ENCODE measurements around the gene TINAGL1. TPM values are rescaled to one million over a fixed set of nuclear protein-coding genes. Genes with fewer than 3 reads are reported as not detected.

The TINAGL1 gene
- total RNA-seq, 2 experiments from 2014 or later = not detected

- DNase-seq = no peak
- H3K27ac Mint-ChIP-seq = no peak overlapping the region
- H3K27me3 Mint-ChIP-seq (ENCODE audit: low read depth) = peaks cover 14% of the 10 kb centered on the region
- H3K9me3 Mint-ChIP-seq = no peaks in the 10 kb centered on the region
- CTCF ChIA-PET = interaction anchor here (0.6 to 3.8 kb wide), 15 partner anchors 8 to 382 kb away, joined by 3 to 28 read pairs (median 4); partner anchors contain the start of gene FABP3
- H3K4me3 Mint-ChIP-seq = no peak overlapping the region
- intact Hi-C loops (cut with micrococcal nuclease) = loop anchor here (1.0 to 10.0 kb wide), 5 partner anchors 85 to 748 kb away; no protein-coding TSS in a partner anchor
- H3K36me3 Mint-ChIP-seq (ENCODE audit: low read depth) = no peaks in the 10 kb centered on the region
- H3K4me1 Mint-ChIP-seq (ENCODE audit: low read depth) = peaks cover 9% of the 10 kb centered on the region
Measured at GRCh38 chr1:31549809-31550620, 26.3 kb upstream of the TINAGL1 start.

GRCh38 chr1:31551208-31551607 is 25.1 kb upstream of the TINAGL1 start:
- H3K4me3 Mint-ChIP-seq = no peak overlapping the region
- H3K27ac Mint-ChIP-seq = no peak overlapping the region
- no peak for DNase-seq
- H3K4me1 Mint-ChIP-seq (ENCODE audit: low read depth) = peaks cover 9% of the 10 kb centered on the region
- H3K36me3 Mint-ChIP-seq (ENCODE audit: low read depth) = no peaks in the 10 kb centered on the region
- CTCF ChIA-PET = interaction anchor here (0.7 to 3.8 kb wide), 2 partner anchors 15 to 264 kb away, joined by 3 to 28 read pairs; no protein-coding TSS in a partner anchor
- no peaks in the 10 kb centered on the region for H3K9me3 Mint-ChIP-seq
- intact Hi-C loops (cut with micrococcal nuclease) = no loop called here
- H3K27me3 Mint-ChIP-seq (ENCODE audit: low read depth) = peaks cover 14% of the 10 kb centered on the region

- Mint-ChIP-seq H3K27ac (no peak overlapping the region), H3K4me1 (ENCODE audit: low read depth) (peaks cover 9% of the 10 kb centered on the region), H3K4me3 (no peak overlapping the region), H3K27me3 (ENCODE audit: low read depth) (peaks cover 14% of the 10 kb centered on the region), H3K9me3 (no peaks in the 10 kb centered on the region), H3K36me3 (ENCODE audit: low read depth) (no peaks in the 10 kb centered on the region)
- CTCF ChIA-PET = interaction anchor here (0.6 to 0.9 kb wide), 2 partner anchors 131 to 150 kb away, joined by 3 to 4 read pairs; no protein-coding TSS in a partner anchor
- intact Hi-C loops (cut with micrococcal nuclease) = no loop called here
- no peak for DNase-seq
Measured at GRCh38 chr1:31552489-31552888, 23.8 kb upstream of the TINAGL1 start.

- H3K27ac Mint-ChIP-seq = no peak overlapping the region
- CTCF ChIA-PET = interaction anchor here (0.7 kb wide), 1 partner anchor 76 kb away, joined by 3 read pairs; no protein-coding TSS in a partner anchor
- intact Hi-C loops (cut with micrococcal nuclease) = no loop called here
- no peak overlapping the region for H3K4me3 Mint-ChIP-seq
- H3K27me3 Mint-ChIP-seq (ENCODE audit: low read depth) = peaks cover 19% of the 10 kb centered on the region
- no peak for DNase-seq
- no peaks in the 10 kb centered on the region for H3K36me3 Mint-ChIP-seq (ENCODE audit: low read depth)
- no peaks in the 10 kb centered on the region for H3K4me1 Mint-ChIP-seq (ENCODE audit: low read depth)
- H3K9me3 Mint-ChIP-seq = peaks cover 2% of the 10 kb centered on the region
Measured at GRCh38 chr1:31556481-31557006, 19.8 kb upstream of the TINAGL1 start.

GRCh38 chr1:31559715-31560114 is 16.6 kb upstream of the TINAGL1 start:
- Mint-ChIP-seq H3K4me3 (no peak overlapping the region), H3K9me3 (peaks cover 2% of the 10 kb centered on the region), H3K27me3 (ENCODE audit: low read depth) (peaks cover 23% of the 10 kb centered on the region), H3K4me1 (ENCODE audit: low read depth) (no peaks in the 10 kb centered on the region), H3K27ac (no peak overlapping the region), H3K36me3 (ENCODE audit: low read depth) (no peaks in the 10 kb centered on the region)
- DNase-seq = no peak
- intact Hi-C loops (cut with micrococcal nuclease) = no loop called here
- CTCF ChIA-PET = no interaction called here

- H3K36me3 Mint-ChIP-seq (ENCODE audit: low read depth) = no peaks in the 10 kb centered on the region
- H3K27ac Mint-ChIP-seq = no peak overlapping the region
- intact Hi-C loops (cut with micrococcal nuclease) = no loop called here
- CTCF ChIA-PET = no interaction called here
- no peaks in the 10 kb centered on the region for H3K4me1 Mint-ChIP-seq (ENCODE audit: low read depth)
- no peak overlapping the region for H3K4me3 Mint-ChIP-seq
- H3K9me3 Mint-ChIP-seq = peaks cover 2% of the 10 kb centered on the region
- no peak for DNase-seq
- H3K27me3 Mint-ChIP-seq (ENCODE audit: low read depth) = peaks cover 23% of the 10 kb centered on the region
Measured at GRCh38 chr1:31560394-31560793, 15.9 kb upstream of the TINAGL1 start.

GRCh38 chr1:31562707-31563360 is 13.5 kb upstream of the TINAGL1 start:
- H3K27me3 Mint-ChIP-seq (ENCODE audit: low read depth) = peaks cover 23% of the 10 kb centered on the region
- CTCF ChIA-PET = interaction anchor here (0.6 to 2.3 kb wide), 6 partner anchors 16 to 228 kb away, joined by 3 to 13 read pairs (median 5); partner anchors contain the start of gene HCRTR1
- H3K27ac Mint-ChIP-seq = no peak overlapping the region
- DNase-seq = no peak
- intact Hi-C loops (cut with micrococcal nuclease) = no loop called here
- H3K9me3 Mint-ChIP-seq = peaks cover 2% of the 10 kb centered on the region
- no peaks in the 10 kb centered on the region for H3K4me1 Mint-ChIP-seq (ENCODE audit: low read depth)
- no peaks in the 10 kb centered on the region for H3K36me3 Mint-ChIP-seq (ENCODE audit: low read depth)
- H3K4me3 Mint-ChIP-seq = no peak overlapping the region

- Mint-ChIP-seq H3K9me3 (peaks cover 2% of the 10 kb centered on the region), H3K27me3 (ENCODE audit: low read depth) (peaks cover 14% of the 10 kb centered on the region), H3K4me1 (ENCODE audit: low read depth) (no peaks in the 10 kb centered on the region), H3K27ac (no peak overlapping the region), H3K4me3 (no peak overlapping the region), H3K36me3 (ENCODE audit: low read depth) (no peaks in the 10 kb centered on the region)
- intact Hi-C loops (cut with micrococcal nuclease) = loop anchor here (1.0 kb wide), 4 partner anchors 30 to 225 kb away; no protein-coding TSS in a partner anchor
- CTCF ChIA-PET = interaction anchor here (0.6 to 2.3 kb wide), 9 partner anchors 30 to 330 kb away, joined by 3 to 13 read pairs (median 3); partner anchors contain the start of gene COL16A1
- DNase-seq = no peak
Measured at GRCh38 chr1:31564606-31564989, 11.7 kb upstream of the TINAGL1 start.

- intact Hi-C loops (cut with micrococcal nuclease) = no loop called here
- no peak overlapping the region for H3K27ac Mint-ChIP-seq
- no peaks in the 10 kb centered on the region for H3K36me3 Mint-ChIP-seq (ENCODE audit: low read depth)
- no peak for DNase-seq
- H3K4me1 Mint-ChIP-seq (ENCODE audit: low read depth) = no peaks in the 10 kb centered on the region
- H3K4me3 Mint-ChIP-seq = no peak overlapping the region
- peaks cover 5% of the 10 kb centered on the region for H3K27me3 Mint-ChIP-seq (ENCODE audit: low read depth)
- H3K9me3 Mint-ChIP-seq = no peaks in the 10 kb centered on the region
- CTCF ChIA-PET = interaction anchor here (1.3 to 1.4 kb wide), 2 partner anchors 19 to 221 kb away, joined by 3 to 4 read pairs; no protein-coding TSS in a partner anchor
Measured at GRCh38 chr1:31567956-31568570, 8.3 kb upstream of the TINAGL1 start.

- CTCF ChIA-PET = interaction anchor here (0.6 to 1.4 kb wide), 3 partner anchors 20 to 50 kb away, joined by 3 to 4 read pairs (median 3); no protein-coding TSS in a partner anchor
- Mint-ChIP-seq H3K27me3 (ENCODE audit: low read depth) (peaks cover 2% of the 10 kb centered on the region), H3K4me1 (ENCODE audit: low read depth) (no peaks in the 10 kb centered on the region), H3K9me3 (no peaks in the 10 kb centered on the region), H3K27ac (no peak overlapping the region), H3K4me3 (no peak overlapping the region), H3K36me3 (ENCODE audit: low read depth) (no peaks in the 10 kb centered on the region)
- intact Hi-C loops (cut with micrococcal nuclease) = no loop called here
- DNase-seq = no peak
Measured at GRCh38 chr1:31568895-31569595, 7.3 kb upstream of the TINAGL1 start.

GRCh38 chr1:31569596-31570173 is 6.6 kb upstream of the TINAGL1 start:
- no peaks in the 10 kb centered on the region for H3K4me1 Mint-ChIP-seq (ENCODE audit: low read depth)
- DNase-seq = no peak
- peaks cover 2% of the 10 kb centered on the region for H3K27me3 Mint-ChIP-seq (ENCODE audit: low read depth)
- CTCF ChIA-PET = interaction anchor here (0.6 to 0.8 kb wide), 2 partner anchors 21 to 70 kb away, joined by 3 read pairs; no protein-coding TSS in a partner anchor
- H3K4me3 Mint-ChIP-seq = no peak overlapping the region
- intact Hi-C loops (cut with micrococcal nuclease) = no loop called here
- no peaks in the 10 kb centered on the region for H3K36me3 Mint-ChIP-seq (ENCODE audit: low read depth)
- no peak overlapping the region for H3K27ac Mint-ChIP-seq
- no peaks in the 10 kb centered on the region for H3K9me3 Mint-ChIP-seq
